HG02571 (cell line): ENCODE data around the gene GPR146.
"Not testable (repeated sequence)": the region's sequence is repeated elsewhere in the genome, so short reads cannot be mapped to it uniquely, and the experiment has no call there.

Experiments used
- ATAC-seq: cut with Tn5 transposase; IDR thresholded peaks from one replicate; pipeline ENCODE4 v1.9.1; 2021; ENCODE audit warnings: mild to moderate bottlenecking, moderate library complexity; ENCODE audit not compliant: unreplicated experiment

GPR146 gene

GRCh38 chr7:1044189-1045068 is at the start of gene GPR146:
Gene GPR146 (plus strand): TSS chr7:1044546. CDS start chr7:1057516, 12,970 bp downstream.
- ATAC-seq = peak; percentile 84

- no peak for ATAC-seq
Measured at GRCh38 chr7:994592-995308, 49.6 kb upstream of the GPR146 start.

DNA sequence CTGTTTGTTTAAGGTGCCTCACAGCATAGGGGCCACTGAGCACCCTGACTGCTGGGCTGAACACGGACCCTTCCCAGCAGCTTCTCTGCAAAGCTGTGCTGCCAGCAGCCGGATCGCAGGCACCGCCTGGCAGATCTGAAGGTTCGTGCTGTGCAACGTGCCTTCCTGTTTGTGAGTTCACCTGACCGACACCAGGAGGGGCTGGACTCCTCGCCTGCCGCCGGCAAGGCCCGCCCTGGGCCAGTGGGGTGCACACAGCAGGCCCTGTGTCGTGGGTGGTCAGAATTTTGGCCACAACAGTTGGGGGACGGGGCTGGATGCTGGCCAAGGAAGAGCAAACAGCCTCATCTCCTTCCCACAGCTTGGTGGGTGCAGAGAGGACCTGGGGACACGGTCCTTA is 48.8 kb upstream of the GPR146 start:
- no peak for ATAC-seq

DNA sequence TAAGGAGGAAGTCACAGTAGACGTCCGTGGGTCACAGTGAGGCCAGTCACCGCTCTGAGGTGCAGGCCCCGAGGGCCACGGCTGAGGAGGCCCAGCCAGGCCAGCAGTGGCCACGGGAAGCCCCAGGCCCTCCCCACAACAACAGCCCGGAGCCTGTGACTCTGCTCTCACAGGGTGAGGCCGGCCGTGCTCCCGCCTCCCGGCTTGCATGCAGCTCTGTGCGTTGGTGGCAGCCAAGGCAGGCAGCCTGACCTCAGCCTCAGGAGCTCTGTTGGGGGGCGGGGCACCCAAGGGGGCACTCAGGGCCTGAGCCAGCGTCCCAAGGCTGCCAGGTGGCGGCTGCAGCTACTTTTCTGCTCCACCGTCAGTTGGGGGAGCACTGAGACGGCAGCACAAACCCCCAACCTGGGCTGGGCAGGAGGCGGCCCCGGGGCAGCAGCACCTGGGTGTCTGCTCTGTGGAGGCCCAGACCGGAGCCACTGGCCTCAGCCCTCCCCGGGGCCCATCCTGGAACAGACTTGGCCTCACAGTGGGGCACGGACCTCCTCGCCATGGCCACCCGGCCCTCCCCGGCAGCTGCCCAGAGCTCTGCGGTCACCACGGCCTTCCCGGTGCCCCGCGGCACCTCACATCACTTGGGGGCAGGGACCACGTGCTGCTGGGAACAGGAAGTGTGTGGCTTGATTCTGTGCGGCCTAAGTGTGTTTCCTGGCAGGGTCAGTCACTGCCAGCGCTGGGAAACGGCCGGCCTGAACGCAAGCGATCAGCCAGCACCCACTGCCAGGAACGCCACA is 48.1 kb upstream of the GPR146 start:
- ATAC-seq = no peak

DNA sequence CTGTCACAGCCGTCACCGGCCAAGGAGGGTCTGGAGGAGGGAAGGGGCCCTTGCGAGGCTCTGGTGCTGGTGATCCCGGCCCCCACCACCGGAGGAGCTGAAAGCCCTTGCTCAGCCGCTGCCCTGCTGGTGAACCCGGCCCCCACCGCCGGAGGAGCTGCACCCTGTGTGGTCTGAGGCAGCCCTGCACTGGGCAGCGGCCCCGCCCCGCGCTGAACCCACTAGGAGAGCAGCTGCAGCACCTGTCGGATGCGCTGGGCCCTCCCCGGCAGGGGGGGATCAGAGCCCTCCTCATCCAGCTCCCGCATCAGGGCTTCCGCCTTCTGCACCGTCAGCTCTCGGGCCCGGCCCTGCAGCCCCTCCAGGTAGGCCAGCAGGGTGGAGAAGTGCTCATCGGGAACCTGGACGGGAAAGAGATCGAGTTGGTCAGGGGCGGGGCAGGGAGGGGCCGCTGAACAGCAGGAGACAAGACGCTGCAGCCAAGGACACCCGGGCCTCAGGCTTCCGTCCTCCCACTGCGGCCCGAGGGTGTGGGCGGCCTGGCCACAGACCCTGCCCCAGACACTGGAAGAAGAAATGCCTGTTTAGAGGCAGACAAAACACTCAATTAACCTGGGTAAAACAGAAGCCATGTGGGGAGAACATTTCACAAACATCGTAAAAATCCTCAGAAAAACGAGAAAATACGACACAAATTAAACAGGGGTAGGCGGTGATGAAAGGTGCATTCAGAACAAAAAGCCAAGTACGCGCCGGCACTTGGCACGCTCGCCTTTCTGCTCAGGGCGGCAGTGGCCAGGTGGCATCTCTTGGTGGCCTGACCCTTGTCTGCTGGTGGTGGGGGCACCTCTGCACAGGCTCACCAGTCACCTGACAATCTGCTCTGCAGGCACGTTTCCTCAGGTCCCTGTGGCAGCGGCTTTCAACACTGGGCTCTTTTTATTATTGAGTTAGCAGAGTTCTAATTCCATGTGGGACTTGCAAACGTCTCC is 46.6 kb upstream of the GPR146 start:
- ATAC-seq = no peak

DNA sequence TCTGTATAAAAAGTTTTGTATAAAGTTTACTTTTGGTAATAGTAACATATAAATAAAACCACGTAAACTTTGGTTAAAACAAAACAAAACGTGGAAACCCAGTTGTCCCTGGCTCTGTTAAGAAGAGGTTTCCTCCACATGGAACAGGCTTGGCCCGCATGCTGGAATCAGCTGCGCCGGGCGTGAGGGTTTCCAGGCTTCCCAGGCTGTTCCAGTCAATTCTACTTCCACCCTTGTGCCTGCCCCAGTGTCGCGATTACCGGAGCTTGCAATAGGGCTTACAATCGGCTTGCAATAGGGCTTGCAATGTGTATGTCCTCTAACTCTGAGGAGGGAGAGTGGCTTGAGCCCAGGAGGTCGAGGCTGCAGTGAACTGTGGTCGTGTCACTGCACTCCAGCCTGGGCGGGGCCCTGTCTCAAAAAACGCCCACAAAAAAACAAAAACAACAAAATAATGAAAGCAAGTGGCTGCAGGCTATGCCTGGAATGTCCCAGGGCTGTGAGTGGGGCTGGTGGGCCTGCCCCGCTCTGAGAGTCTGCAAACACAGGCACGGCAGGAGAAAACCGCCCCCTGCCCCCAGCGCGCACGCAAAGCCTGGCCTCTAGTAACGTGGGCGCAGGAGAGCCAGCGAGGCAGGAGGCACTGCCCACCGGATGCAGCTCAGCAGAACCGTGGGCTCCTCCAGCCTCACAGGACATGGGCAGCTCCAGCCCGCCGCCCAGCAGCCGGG is 45.0 kb upstream of the GPR146 start:
- no peak for ATAC-seq

GRCh38 chr7:999941-1000935 is 44.1 kb upstream of the GPR146 start:
- ATAC-seq = no peak

- not testable (repeated sequence) for ATAC-seq
Measured at GRCh38 chr7:1001069-1001770, 43.1 kb upstream of the GPR146 start.

DNA sequence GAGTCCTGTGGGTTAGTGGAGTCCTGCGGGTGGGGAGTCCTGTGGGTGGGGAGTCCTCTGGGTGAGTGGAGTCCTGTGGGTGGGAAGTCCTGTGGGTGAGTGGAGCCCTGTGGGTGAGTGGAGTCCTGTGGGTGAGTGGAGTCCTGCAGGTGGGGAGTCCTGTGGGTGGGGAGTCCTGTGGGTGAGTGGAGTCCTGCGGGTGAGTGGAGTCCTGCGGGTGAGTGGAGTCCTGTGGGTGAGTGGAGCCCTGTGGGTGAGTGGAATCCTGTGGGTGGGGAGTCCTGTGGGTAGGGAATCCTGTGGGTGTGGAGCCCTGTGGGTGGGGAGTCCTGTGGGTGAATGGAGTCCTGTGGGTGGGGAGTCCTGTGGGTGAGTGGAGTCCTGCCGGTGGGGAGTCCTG is 42.3 kb upstream of the GPR146 start:
- ATAC-seq = not testable (repeated sequence)

DNA sequence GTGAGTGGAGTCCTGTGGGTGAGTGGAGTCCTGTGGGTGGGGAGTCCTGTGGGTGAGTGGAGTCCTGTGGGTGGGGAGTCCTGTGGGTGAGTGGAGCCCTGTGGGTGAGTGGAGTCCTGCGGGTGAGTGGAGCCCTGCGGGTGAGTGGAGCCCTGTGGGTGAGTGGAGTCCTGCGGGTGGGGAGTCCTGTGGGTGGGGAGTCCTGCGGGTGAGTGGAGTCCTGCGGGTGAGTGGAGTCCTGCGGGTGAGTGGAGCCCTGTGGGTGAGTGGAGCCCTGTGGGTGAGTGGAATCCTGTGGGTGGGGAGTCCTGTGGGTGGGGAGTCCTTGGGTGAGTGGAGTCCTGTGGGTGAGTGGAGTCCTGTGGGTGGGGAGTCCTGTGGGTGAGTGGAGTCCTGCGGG is 41.9 kb upstream of the GPR146 start:
- ATAC-seq = not testable (repeated sequence)

DNA sequence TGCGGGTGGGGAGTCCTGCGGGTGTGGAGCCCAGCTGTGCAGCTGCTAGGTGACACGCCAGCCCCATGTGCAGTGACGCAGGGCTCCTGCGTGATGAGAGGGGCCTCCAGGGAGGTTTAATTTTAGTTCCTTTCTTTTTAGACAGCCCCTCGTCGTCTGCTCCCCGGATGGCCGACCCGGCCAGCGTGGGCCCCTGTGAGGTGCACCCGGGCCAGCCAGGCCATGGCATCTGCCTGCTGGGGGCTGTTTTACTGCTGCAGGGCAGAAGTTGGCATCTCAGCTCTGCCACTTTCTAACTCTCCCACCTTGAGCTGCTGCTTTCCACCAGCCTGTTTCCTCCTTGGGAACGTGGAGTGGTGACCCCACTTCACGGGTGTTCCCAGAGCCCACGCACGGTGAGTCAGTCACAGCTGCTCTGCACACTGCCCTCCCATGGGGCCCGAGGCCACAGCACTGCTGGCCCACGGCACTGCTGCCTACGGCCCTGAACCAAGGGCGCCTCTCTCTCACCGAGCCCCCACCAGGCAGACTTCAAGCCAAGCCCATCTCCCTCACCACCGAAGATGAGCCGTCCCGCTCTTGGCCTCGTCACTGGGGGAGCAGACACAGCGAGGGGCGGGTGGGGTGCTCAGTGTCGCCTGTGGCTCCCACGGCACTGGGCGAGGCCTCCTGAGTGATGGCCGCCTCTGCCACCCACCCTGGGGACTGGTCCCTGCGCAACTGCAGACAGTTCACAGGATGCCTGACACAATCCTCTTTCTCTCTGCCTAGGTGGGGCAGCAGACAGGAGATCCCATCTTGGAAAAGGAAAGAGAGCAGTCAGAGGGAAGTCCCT is 40.1 kb upstream of the GPR146 start:
- ATAC-seq = no peak

DNA sequence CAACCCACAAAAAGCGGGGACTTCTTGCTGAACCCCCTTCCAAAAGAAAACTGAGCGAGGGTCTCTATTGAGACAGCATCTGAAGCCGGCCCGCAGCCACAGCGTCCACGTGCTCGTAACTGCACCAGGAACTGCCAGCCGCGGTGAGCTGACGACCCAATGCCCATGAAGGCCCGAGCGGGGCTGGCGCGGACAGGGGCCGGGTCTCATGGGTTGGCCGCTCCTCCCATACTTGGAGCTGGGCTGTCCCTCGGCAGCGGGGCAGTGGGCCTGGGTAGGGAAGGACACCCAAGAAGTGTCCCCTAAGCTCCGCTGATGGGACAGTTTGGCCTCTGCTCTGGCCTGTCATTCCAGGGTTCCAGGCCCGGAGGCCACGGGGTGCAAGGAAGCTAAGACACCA is 39.0 kb upstream of the GPR146 start:
- no peak for ATAC-seq

DNA sequence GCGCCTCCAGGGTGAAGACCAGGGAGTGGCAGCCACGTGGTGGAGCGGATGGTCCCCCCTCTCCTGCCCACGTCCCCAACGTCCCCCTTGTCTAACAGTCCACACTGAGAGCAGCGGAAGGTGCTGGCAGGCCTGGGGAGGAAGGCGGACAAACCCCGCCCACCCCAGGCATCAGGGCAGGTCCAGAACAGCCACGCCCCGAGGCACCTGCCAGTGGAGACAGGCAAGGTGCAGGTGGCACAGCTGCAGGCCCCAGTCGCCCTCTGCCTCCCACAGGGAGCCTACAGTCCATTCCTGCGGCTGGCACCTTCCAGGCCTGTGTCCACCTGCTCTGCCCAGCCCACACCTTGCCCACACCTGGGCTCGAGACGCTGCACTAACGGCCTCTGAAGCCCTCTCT is 36.4 kb upstream of the GPR146 start:
- no peak for ATAC-seq

- ATAC-seq = no peak
Measured at GRCh38 chr7:1008733-1009363, 35.5 kb upstream of the GPR146 start.

- ATAC-seq = no peak
Measured at GRCh38 chr7:1009747-1010146, 34.6 kb upstream of the GPR146 start.

DNA sequence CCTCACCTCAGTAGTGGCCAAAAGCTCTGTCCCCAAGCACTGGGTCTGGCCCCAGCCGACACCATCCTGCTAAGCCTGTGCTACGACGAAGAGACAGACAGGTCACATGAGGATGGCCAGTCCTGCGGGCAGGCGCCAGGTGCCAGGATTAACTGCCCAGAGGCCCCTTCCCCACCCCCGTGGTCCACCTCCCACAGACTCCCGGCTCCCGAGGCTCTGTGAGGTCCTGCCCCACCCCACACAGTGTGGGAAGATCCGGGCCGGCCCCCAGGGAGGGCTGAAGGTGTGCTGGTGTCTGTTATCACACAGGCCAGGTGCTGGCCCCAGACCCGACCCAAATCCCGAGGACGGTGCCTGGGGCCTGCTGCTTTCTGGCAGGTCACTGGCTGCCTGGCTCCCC is 34.1 kb upstream of the GPR146 start:
- ATAC-seq = no peak
